Measurements from ENCODE around the gene CERS4. TPM values are rescaled to one million over a fixed set of nuclear protein-coding genes. Genes with fewer than 3 reads are reported as not detected.

Gene CERS4, protein sequence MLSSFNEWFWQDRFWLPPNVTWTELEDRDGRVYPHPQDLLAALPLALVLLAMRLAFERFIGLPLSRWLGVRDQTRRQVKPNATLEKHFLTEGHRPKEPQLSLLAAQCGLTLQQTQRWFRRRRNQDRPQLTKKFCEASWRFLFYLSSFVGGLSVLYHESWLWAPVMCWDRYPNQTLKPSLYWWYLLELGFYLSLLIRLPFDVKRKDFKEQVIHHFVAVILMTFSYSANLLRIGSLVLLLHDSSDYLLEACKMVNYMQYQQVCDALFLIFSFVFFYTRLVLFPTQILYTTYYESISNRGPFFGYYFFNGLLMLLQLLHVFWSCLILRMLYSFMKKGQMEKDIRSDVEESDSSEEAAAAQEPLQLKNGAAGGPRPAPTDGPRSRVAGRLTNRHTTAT
- 10 to 100 TPM; 24.3 to 25.1 TPM for total RNA-seq

- Mint-ChIP-seq H3K27me3 (no peaks in the 10 kb centered on the region), H3K27ac (peak within 1 kb of the TSS; percentile 76), H3K4me1 (ENCODE audit: low read depth) (peaks cover 16% of the 10 kb centered on the region), H3K9me3 (no peaks in the 10 kb centered on the region), H3K36me3 (peaks cover 6% of the 10 kb centered on the region), H3K4me3 (peak within 1 kb of the TSS; percentile 91)
- intact Hi-C loops (cut with micrococcal nuclease): loop anchor here (1.0 kb wide), 2 partner anchors 15 to 99 kb away; partner anchors contain the start of gene CD320
- peak; percentile 85 for DNase-seq
- ChIA-PET CTCF (interaction anchor here (1.3 to 1.4 kb wide), 4 partner anchors 31 to 264 kb away, joined by 3 to 4 read pairs (median 4); no protein-coding TSS in a partner anchor), POLR2A (interaction anchor here (0.7 to 1.3 kb wide), 3 partner anchors 15 to 59 kb away, joined by 3 to 9 read pairs (median 3); partner anchors contain the start of gene FBN3)
Measured at GRCh38 chr19:8208922-8209461, at the start of gene CERS4. Gene CERS4 (plus strand): TSS chr19:8209370. CDS start chr19:8251077, 41,707 bp downstream.

- peaks cover 6% of the 10 kb centered on the region for H3K27me3 Mint-ChIP-seq
- no peak overlapping the region for H3K4me3 Mint-ChIP-seq
- H3K36me3 Mint-ChIP-seq: no peaks in the 10 kb centered on the region
- intact Hi-C loops (cut with micrococcal nuclease): no loop called here
- POLR2A ChIA-PET: interaction anchor here (1.1 kb wide), 1 partner anchor 19 kb away, joined by 3 read pairs; no protein-coding TSS in a partner anchor
- H3K27ac Mint-ChIP-seq: no peak overlapping the region
- CTCF ChIA-PET: interaction anchor here (0.6 to 0.9 kb wide), 2 partner anchors 33 to 48 kb away, joined by 4 read pairs; partner anchors contain the start of gene CERS4
- peaks cover 4% of the 10 kb centered on the region for H3K4me1 Mint-ChIP-seq (ENCODE audit: low read depth)
- peak; percentile 57 for DNase-seq
- no peaks in the 10 kb centered on the region for H3K9me3 Mint-ChIP-seq
Measured at GRCh38 chr19:8161135-8161646, 48.0 kb upstream of the CERS4 start.

GRCh38 chr19:8163759-8164158, 45.4 kb upstream of the CERS4 start:
- H3K27me3 Mint-ChIP-seq: no peaks in the 10 kb centered on the region
- no peak overlapping the region for H3K4me3 Mint-ChIP-seq
- H3K27ac Mint-ChIP-seq: no peak overlapping the region
- no peaks in the 10 kb centered on the region for H3K36me3 Mint-ChIP-seq
- H3K4me1 Mint-ChIP-seq (ENCODE audit: low read depth): peaks cover 4% of the 10 kb centered on the region
- CTCF ChIA-PET: no interaction called here
- DNase-seq: no peak
- POLR2A ChIA-PET: no interaction called here
- H3K9me3 Mint-ChIP-seq: no peaks in the 10 kb centered on the region
- intact Hi-C loops (cut with micrococcal nuclease): no loop called here

DNA sequence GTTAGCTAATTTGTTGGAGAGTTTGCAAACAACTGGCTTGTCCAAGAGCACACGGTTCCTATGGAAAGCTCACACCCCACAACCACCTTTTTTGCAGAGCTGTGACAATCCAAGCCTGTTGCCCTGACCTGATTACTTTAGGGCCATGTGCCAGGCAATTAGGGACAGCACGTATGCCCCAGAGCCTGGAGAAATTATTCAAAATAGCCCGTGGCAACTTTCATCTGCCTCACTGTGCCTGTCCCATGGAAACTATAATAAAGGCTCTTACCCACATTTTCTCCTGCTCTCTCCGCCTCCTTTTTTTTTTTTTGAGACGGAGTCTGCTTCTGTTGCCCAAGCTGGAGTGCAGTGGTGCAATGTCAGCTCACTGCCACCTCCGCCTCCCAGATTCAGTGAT, 41.2 kb upstream of the CERS4 start:
- Mint-ChIP-seq H3K4me1 (ENCODE audit: low read depth) (no peaks in the 10 kb centered on the region), H3K27me3 (no peaks in the 10 kb centered on the region), H3K36me3 (no peaks in the 10 kb centered on the region), H3K9me3 (no peaks in the 10 kb centered on the region), H3K4me3 (no peak overlapping the region), H3K27ac (no peak overlapping the region)
- ChIA-PET POLR2A (no interaction called here), CTCF (interaction anchor here (2.3 kb wide), 1 partner anchor 9 kb away, joined by 11 read pairs; no protein-coding TSS in a partner anchor)
- no peak for DNase-seq
- intact Hi-C loops (cut with micrococcal nuclease): no loop called here

GRCh38 chr19:8168537-8168936, 40.6 kb upstream of the CERS4 start:
- H3K27ac Mint-ChIP-seq: no peak overlapping the region
- no peak overlapping the region for H3K4me3 Mint-ChIP-seq
- H3K9me3 Mint-ChIP-seq: no peaks in the 10 kb centered on the region
- H3K27me3 Mint-ChIP-seq: no peaks in the 10 kb centered on the region
- H3K4me1 Mint-ChIP-seq (ENCODE audit: low read depth): no peaks in the 10 kb centered on the region
- DNase-seq: no peak
- no peaks in the 10 kb centered on the region for H3K36me3 Mint-ChIP-seq
- intact Hi-C loops (cut with micrococcal nuclease): no loop called here
- POLR2A ChIA-PET: no interaction called here
- CTCF ChIA-PET: interaction anchor here (2.3 kb wide), 1 partner anchor 10 kb away, joined by 11 read pairs; no protein-coding TSS in a partner anchor

DNA sequence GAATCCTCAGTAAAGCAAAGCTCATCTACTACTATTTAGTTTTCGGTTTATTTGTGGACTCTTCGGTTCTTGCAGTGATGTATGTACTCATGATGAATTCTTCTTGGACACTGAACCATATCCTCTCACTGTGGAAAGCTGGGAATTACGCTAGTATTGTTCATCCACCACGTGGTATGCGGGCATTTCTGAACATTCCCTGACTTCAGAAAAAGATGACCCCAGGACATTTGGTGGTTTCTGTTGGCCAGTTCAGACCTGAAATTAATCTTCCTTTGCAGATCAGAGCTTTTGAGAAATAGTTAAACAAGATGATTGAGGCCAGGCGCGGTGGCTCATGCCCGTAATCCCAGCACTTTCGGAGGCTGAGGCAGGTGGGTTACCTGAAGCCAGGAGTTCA, 34.5 kb upstream of the CERS4 start:
- H3K4me1 Mint-ChIP-seq (ENCODE audit: low read depth): no peaks in the 10 kb centered on the region
- intact Hi-C loops (cut with micrococcal nuclease): no loop called here
- H3K9me3 Mint-ChIP-seq: no peaks in the 10 kb centered on the region
- no peaks in the 10 kb centered on the region for H3K36me3 Mint-ChIP-seq
- DNase-seq: no peak
- no peak overlapping the region for H3K27ac Mint-ChIP-seq
- no peak overlapping the region for H3K4me3 Mint-ChIP-seq
- ChIA-PET CTCF (no interaction called here), POLR2A (no interaction called here)
- no peaks in the 10 kb centered on the region for H3K27me3 Mint-ChIP-seq

DNA sequence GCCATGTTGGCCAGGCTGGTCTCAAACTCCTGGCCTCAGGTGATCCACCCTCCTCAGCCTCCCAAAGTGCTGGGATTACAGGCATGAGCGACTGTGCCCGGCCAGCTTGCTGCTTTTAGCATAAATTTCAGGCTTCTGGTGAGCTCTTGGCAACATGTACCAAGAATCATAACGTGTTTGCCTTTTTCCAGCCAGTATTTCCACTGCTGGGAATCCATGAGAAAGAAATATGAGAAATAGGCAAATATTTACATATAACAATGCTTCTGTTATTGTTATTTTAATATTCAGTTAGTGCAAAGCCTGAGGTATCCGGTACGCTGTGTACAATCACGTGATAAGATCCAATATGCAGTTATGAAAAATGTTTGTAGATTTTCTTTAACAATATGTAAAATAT, 29.2 kb upstream of the CERS4 start:
- H3K9me3 Mint-ChIP-seq: no peaks in the 10 kb centered on the region
- no peak for DNase-seq
- CTCF ChIA-PET: no interaction called here

GRCh38 chr19:8184274-8184673, 24.9 kb upstream of the CERS4 start:
- POLR2A ChIA-PET: no interaction called here
- no peak overlapping the region for H3K4me3 Mint-ChIP-seq
- no peaks in the 10 kb centered on the region for H3K36me3 Mint-ChIP-seq
- H3K27me3 Mint-ChIP-seq: no peaks in the 10 kb centered on the region
- DNase-seq: no peak
- CTCF ChIA-PET: no interaction called here
- intact Hi-C loops (cut with micrococcal nuclease): no loop called here
- no peaks in the 10 kb centered on the region for H3K9me3 Mint-ChIP-seq
- peaks cover 20% of the 10 kb centered on the region for H3K4me1 Mint-ChIP-seq (ENCODE audit: low read depth)
- H3K27ac Mint-ChIP-seq: no peak overlapping the region

More for the DNA sequence above, 29.2 kb upstream of the CERS4 start:
- H3K27me3 Mint-ChIP-seq: no peaks in the 10 kb centered on the region
- no peak overlapping the region for H3K4me3 Mint-ChIP-seq
- intact Hi-C loops (cut with micrococcal nuclease): no loop called here
- no peak overlapping the region for H3K27ac Mint-ChIP-seq
- H3K4me1 Mint-ChIP-seq (ENCODE audit: low read depth): peaks cover 8% of the 10 kb centered on the region
- H3K36me3 Mint-ChIP-seq: no peaks in the 10 kb centered on the region
- POLR2A ChIA-PET: interaction anchor here (0.6 kb wide), 1 partner anchor 19 kb away, joined by 3 read pairs; no protein-coding TSS in a partner anchor

- DNase-seq: no peak
- H3K36me3 Mint-ChIP-seq: no peaks in the 10 kb centered on the region
- peaks cover 20% of the 10 kb centered on the region for H3K4me1 Mint-ChIP-seq (ENCODE audit: low read depth)
- intact Hi-C loops (cut with micrococcal nuclease): no loop called here
- H3K27ac Mint-ChIP-seq: no peak overlapping the region
- ChIA-PET CTCF (interaction anchor here (0.8 kb wide), 1 partner anchor 183 kb away, joined by 3 read pairs; no protein-coding TSS in a partner anchor), POLR2A (no interaction called here)
- no peaks in the 10 kb centered on the region for H3K27me3 Mint-ChIP-seq
- H3K9me3 Mint-ChIP-seq: no peaks in the 10 kb centered on the region
- H3K4me3 Mint-ChIP-seq: no peak overlapping the region
Measured at GRCh38 chr19:8185343-8186068, 23.7 kb upstream of the CERS4 start.

DNA sequence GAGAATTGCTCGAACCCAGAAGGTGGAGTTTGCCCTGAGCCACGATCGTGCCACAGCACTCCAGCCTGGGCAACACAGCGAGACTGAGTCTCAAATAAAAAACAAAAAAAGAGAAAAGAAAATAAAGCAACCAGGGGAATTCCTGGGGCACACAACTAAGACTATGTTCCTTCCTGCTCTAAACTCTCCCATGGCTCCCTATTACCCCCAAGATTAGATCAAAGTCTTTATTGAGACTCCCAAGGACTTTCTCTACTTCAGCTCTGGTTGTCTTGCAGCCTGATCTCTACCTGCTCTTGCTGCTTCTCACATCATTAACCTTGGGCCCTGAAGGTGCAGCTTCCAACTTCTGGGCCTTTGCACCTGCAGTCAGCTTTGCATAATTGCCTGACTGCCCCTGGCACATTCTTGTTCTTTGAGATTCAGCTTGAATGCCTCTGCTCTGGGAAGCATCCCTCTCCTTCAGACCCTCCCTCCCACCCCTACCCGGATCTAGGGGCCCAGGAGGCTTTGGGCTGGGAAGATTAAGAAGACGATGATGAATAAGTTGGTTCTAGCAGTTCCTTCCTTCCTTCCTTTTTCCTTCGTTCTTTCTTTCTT, 16.8 kb upstream of the CERS4 start:
- intact Hi-C loops (cut with micrococcal nuclease): no loop called here
- Mint-ChIP-seq H3K4me1 (ENCODE audit: low read depth) (peaks cover 50% of the 10 kb centered on the region), H3K27ac (peak overlapping the region; percentile 90), H3K27me3 (no peaks in the 10 kb centered on the region), H3K9me3 (no peaks in the 10 kb centered on the region), H3K36me3 (no peaks in the 10 kb centered on the region), H3K4me3 (no peak overlapping the region)
- no peak for DNase-seq
- POLR2A ChIA-PET: no interaction called here
- CTCF ChIA-PET: interaction anchor here (0.6 kb wide), 1 partner anchor 203 kb away, joined by 3 read pairs; no protein-coding TSS in a partner anchor

DNA sequence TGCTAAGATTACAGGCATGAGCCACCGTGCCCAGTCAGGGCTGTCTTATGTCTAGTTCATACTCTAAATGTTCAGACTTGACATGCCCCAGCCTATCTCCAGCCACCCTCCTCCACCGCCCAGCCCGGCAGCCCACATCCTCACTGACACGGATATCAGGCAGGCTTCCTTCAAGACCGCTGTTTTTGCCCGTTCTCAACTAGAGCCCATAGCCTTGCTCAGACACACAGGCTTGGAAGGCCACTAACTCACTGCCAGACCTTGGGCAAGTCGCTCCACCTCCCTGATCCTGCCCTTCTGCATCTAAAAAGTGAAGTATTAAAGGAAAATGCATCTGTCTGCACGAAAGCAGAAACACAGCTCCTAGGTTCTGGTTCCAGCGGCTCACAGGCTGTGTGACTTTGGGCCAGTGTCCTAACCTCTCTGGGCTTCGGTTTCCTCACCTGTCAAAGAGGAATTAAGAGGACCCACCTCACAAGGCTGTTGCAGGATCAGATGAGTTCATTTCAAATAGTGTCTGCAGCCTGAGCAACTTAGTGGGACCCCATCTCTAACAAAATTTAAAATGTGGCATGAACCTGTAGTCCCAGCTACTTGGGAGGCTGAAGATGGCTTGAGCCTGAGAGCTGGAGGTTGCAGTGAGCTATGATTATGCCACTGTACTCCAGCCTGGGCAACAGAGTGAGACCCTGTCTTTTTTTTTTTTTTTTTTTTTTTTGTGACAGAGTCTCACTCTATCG, 14.5 kb upstream of the CERS4 start:
- Mint-ChIP-seq H3K4me1 (ENCODE audit: low read depth) (peaks cover 39% of the 10 kb centered on the region), H3K36me3 (no peaks in the 10 kb centered on the region), H3K27me3 (no peaks in the 10 kb centered on the region), H3K27ac (peak overlapping the region; percentile 90), H3K9me3 (no peaks in the 10 kb centered on the region), H3K4me3 (peak overlapping the region; percentile 37)
- POLR2A ChIA-PET: interaction anchor here (1.4 to 1.6 kb wide), 2 partner anchors 15 to 16 kb away, joined by 3 to 9 read pairs; partner anchors contain the start of gene CERS4
- CTCF ChIA-PET: no interaction called here
- DNase-seq: peak; percentile 73
- intact Hi-C loops (cut with micrococcal nuclease): loop anchor here (1.0 to 2.0 kb wide), 2 partner anchors 15 to 36 kb away; partner anchors contain the start of gene CERS4

All from activated CD4-positive, alpha-beta memory T cell treated with anti-CD3 and anti-CD28 coated beads for 36 hours (primary cell).